Smooth muscle cell (in vitro differentiated cells): ENCODE results near the gene CDKN1B. TPM values are rescaled to one million over a fixed set of nuclear protein-coding genes. Genes with fewer than 3 reads are reported as not detected.

ENCODE experiments used
- DNase-seq: peaks from one replicate; lab custom pipeline; 2025; ENCODE audit not compliant: unreplicated experiment; lab: John Stamatoyannopoulos, UW
- H2AFZ ChIP-seq: fragments of 200-600 bp; sonication (generic); 2 replicates; pipeline ENCODE4 v1.6.0; 2016; ENCODE audit warnings: antibody characterized with exemption, low read depth, mild to moderate bottlenecking
- H3F3A ChIP-seq: fragments of 200-600 bp; sonication (generic); 2 replicates; pipeline ENCODE4 v1.6.0; 2017; ENCODE audit warnings: antibody characterized with exemption, low read depth
- H3K27ac ChIP-seq: fragments of 200-600 bp; sonication (generic); 2 replicates; pipeline ENCODE4 v1.5.1; 2016; ENCODE audit warnings: low read depth, mild to moderate bottlenecking
- H3K27me3 ChIP-seq: fragments of 200-600 bp; sonication (generic); 2 replicates; pipeline ENCODE4 v1.6.1; 2016; ENCODE audit warnings: low read depth, mild to moderate bottlenecking
- H3K36me3 ChIP-seq: fragments of 200-600 bp; sonication (generic); 2 replicates; pipeline ENCODE4 v1.5.1; 2016; ENCODE audit warnings: low read depth
- H3K4me1 ChIP-seq: fragments of 200-600 bp; sonication (generic); 2 replicates; pipeline ENCODE4 v1.5.1; 2016; ENCODE audit warnings: low read depth
- H3K4me2 ChIP-seq: fragments of 200-600 bp; sonication (generic); 2 replicates; pipeline ENCODE4 v1.6.0; 2016; ENCODE audit warnings: mild to moderate bottlenecking
- H3K4me3 ChIP-seq: fragments of 200-600 bp; sonication (generic); 2 replicates; pipeline ENCODE4 v1.5.1; 2016; ENCODE audit warnings: mild to moderate bottlenecking
- H3K79me2 ChIP-seq: fragments of 200-600 bp; sonication (generic); 2 replicates; pipeline ENCODE4 v1.6.0; 2016; ENCODE audit warnings: low read depth, mild to moderate bottlenecking
- H3K9ac ChIP-seq: fragments of 200-600 bp; sonication (generic); 2 replicates; pipeline ENCODE4 v1.6.0; 2016; ENCODE audit warnings: low read depth
- H3K9me3 ChIP-seq: fragments of 200-600 bp; sonication (generic); replicated peaks from 2 replicates; pipeline ENCODE4 v1.5.1; 2016; ENCODE audit warnings: low read depth
- H4K20me1 ChIP-seq: fragments of 200-600 bp; sonication (generic); 2 replicates; pipeline ENCODE4 v1.6.0; 2016; ENCODE audit warnings: low read depth
- WGBS: methylation state at CpG from one replicate; pipeline ENCODE4 v1.1.7; 2016; ENCODE audit warnings: low lambda C conversion rate; 5-methylcytosine and 5-hydroxymethylcytosine counted together
- polyA plus RNA-seq: library from polyadenylated mRNA; unstranded; fragments of >200 nt; fragmentation: Nextera tagmentation; extraction: Ambion mirVana; gene quantifications from 2 replicates; pipeline ENCODE4 v1.2.1, GENCODE V29; 2016
- total RNA-seq: library from RNA; depleted of rRNA; stranded (reverse); fragments of >200 nt; gene quantifications from 2 replicates; pipeline ENCODE4 v1.2.3, GENCODE V29; 2014
- TF ChIP-seq, protein P1 (sequence below): fragments of 200-600 bp; sonication (generic); IDR thresholded peaks from 2 replicates; pipeline ENCODE4 v1.5.1; 2017; ENCODE audit warnings: borderline replicate concordance, mild to moderate bottlenecking, antibody characterized with exemption; ENCODE audit not compliant: insufficient read depth, poor library complexity, severe bottlenecking

CDKN1B gene
- total and polyA plus RNA-seq, 2 experiments from 2014 or later, result 3.0 to 17.4 TPM

DNA sequence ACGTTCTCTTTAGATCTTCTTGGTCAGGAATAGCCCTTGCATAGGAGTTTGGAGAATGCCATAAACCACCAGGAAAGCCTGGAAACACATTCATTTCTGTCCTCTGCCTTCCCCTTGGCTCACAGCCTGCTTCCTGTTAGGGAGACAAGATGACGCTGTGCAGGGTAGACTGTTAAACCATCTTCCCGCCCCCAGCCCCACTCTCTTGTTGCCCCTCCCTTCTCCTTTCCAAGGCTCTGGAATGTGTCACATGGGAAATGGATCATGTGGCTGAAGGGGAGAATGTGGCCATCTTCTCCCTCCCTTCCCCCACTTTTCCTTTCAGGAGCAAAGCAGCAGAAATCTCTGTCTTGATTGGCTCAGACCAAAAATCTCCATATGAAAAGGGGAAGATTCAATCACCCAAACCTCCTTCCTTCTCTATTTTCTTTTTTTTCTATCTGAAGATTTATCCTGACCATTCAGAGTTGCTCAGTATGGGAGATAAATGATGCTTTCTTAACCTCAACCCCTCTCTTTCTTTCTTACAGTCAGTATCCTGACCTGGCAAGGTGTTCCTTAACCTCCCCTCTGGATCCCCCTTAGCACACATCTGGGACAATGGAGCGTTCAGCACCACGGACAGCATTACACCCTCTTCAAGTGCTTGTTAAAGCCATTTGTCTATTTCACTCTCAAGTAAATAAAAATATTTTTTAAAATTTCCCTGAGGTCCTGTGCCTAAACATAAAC, 32.6 kb upstream of the CDKN1B start:
- H3K79me2 ChIP-seq, result no peaks in the 10 kb centered on the region
- no peaks in the 10 kb centered on the region for H3K27me3 ChIP-seq
- no peak overlapping the region for H3K4me2 ChIP-seq
- H2AFZ ChIP-seq, result no peak overlapping the region
- no peak overlapping the region for H3K4me3 ChIP-seq
- H3K4me1 ChIP-seq, result peaks cover 21% of the 10 kb centered on the region
- no peaks in the 10 kb centered on the region for H3K36me3 ChIP-seq
- H3K9me3 ChIP-seq, result no peaks in the 10 kb centered on the region
- no peaks in the 10 kb centered on the region for H3F3A ChIP-seq
- no peak for DNase-seq
- WGBS, result under 1% methylated on average over 5 of the region's 5 CpGs
- no peak overlapping the region for H3K27ac ChIP-seq
- TF ChIP-seq, protein P1, sequence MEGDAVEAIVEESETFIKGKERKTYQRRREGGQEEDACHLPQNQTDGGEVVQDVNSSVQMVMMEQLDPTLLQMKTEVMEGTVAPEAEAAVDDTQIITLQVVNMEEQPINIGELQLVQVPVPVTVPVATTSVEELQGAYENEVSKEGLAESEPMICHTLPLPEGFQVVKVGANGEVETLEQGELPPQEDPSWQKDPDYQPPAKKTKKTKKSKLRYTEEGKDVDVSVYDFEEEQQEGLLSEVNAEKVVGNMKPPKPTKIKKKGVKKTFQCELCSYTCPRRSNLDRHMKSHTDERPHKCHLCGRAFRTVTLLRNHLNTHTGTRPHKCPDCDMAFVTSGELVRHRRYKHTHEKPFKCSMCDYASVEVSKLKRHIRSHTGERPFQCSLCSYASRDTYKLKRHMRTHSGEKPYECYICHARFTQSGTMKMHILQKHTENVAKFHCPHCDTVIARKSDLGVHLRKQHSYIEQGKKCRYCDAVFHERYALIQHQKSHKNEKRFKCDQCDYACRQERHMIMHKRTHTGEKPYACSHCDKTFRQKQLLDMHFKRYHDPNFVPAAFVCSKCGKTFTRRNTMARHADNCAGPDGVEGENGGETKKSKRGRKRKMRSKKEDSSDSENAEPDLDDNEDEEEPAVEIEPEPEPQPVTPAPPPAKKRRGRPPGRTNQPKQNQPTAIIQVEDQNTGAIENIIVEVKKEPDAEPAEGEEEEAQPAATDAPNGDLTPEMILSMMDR, result no peak
- H4K20me1 ChIP-seq, result no peaks in the 10 kb centered on the region
- no peak overlapping the region for H3K9ac ChIP-seq

GRCh38 chr12:12685305-12685704, 31.9 kb upstream of the CDKN1B start:
- no peak overlapping the region for H3K4me3 ChIP-seq
- WGBS, result 59% methylated on average over 4 of the region's 4 CpGs

GRCh38 chr12:12686472-12686871, 30.7 kb upstream of the CDKN1B start:
- no peaks in the 10 kb centered on the region for H3K9me3 ChIP-seq
- H3K79me2 ChIP-seq, result no peaks in the 10 kb centered on the region
- H4K20me1 ChIP-seq, result no peaks in the 10 kb centered on the region
- H3K27ac ChIP-seq, result no peak overlapping the region
- H3F3A ChIP-seq, result no peaks in the 10 kb centered on the region
- H3K4me2 ChIP-seq, result no peak overlapping the region
- no peak overlapping the region for H2AFZ ChIP-seq
- H3K4me3 ChIP-seq, result no peak overlapping the region
- H3K9ac ChIP-seq, result no peak overlapping the region
- DNase-seq, result no peak
- peaks cover 21% of the 10 kb centered on the region for H3K4me1 ChIP-seq
- H3K36me3 ChIP-seq, result no peaks in the 10 kb centered on the region
- WGBS, result 97% methylated on average over 1 of the region's 1 CpG
- no peaks in the 10 kb centered on the region for H3K27me3 ChIP-seq
- TF ChIP-seq, protein P1, result no peak

More at GRCh38 chr12:12685305-12685704, 31.9 kb upstream of the CDKN1B start:
- Histone ChIP-seq H3K4me1 (peaks cover 21% of the 10 kb centered on the region), H3K9ac (no peak overlapping the region), H3K27me3 (no peaks in the 10 kb centered on the region), H3K27ac (no peak overlapping the region), H3K9me3 (no peaks in the 10 kb centered on the region), H3F3A (no peaks in the 10 kb centered on the region), H3K79me2 (no peaks in the 10 kb centered on the region), H4K20me1 (no peaks in the 10 kb centered on the region), H2AFZ (no peak overlapping the region), H3K4me2 (no peak overlapping the region), H3K36me3 (no peaks in the 10 kb centered on the region)
- TF ChIP-seq, protein P1, result no peak
- no peak for DNase-seq

- Histone ChIP-seq H4K20me1 (no peaks in the 10 kb centered on the region), H3K79me2 (no peaks in the 10 kb centered on the region), H3F3A (no peaks in the 10 kb centered on the region), H3K4me1 (peaks cover 21% of the 10 kb centered on the region), H3K27me3 (no peaks in the 10 kb centered on the region), H2AFZ (no peak overlapping the region), H3K4me3 (no peak overlapping the region), H3K36me3 (no peaks in the 10 kb centered on the region), H3K27ac (no peak overlapping the region), H3K4me2 (no peak overlapping the region), H3K9ac (no peak overlapping the region), H3K9me3 (no peaks in the 10 kb centered on the region)
- no peak for DNase-seq
- TF ChIP-seq, protein P1, result no peak
Measured at GRCh38 chr12:12686925-12687324, 30.2 kb upstream of the CDKN1B start.
